Thyroid gland (tissue), 4 donors: ENCODE measurements around the gene SPDYE16. TPM values are rescaled to one million over a fixed set of nuclear protein-coding genes. Genes with fewer than 3 reads are reported as not detected.
"Not testable (repeated sequence)": the region's sequence is repeated elsewhere in the genome, so short reads cannot be mapped to it uniquely, and the experiment has no call there.

ENCODE experiments used
- DNase-seq, 2 donors: peaks; one replicate each; pipeline ENCODE4 v3.0.0-alpha.2; 2019
- H3K27ac ChIP-seq, 3 donors: fragments of 200-600 bp; sonication (generic); 1 replicate in 2 of 3; 2 replicates in 1 of 3; pipeline ENCODE4 v1.5.1; 2016 to 2019; ENCODE audit warnings: mild to moderate bottlenecking in 1 of 3, moderate library complexity in 1 of 3
- H3K27me3 ChIP-seq: fragments of 200-600 bp; sonication (generic); one replicate; pipeline ENCODE4 v1.5.1; 2019
- H3K36me3 ChIP-seq, 2 donors: fragments of 200-600 bp; sonication (generic); one replicate each; pipeline ENCODE4 v1.5.1; 2016 to 2019
- H3K4me1 ChIP-seq, 2 donors: fragments of 200-600 bp; sonication (generic); one replicate each; pipeline ENCODE4 v1.5.1; 2017 to 2019
- H3K4me3 ChIP-seq, 3 donors: fragments of 200-600 bp; sonication (generic); replicated peaks in 1 of 3; 1 replicate in 2 of 3; 2 replicates in 1 of 3; pipeline ENCODE4 v1.5.1; 2016; ENCODE audit warnings: mild to moderate bottlenecking in 1 of 3
- H3K9me3 ChIP-seq: fragments of 200-600 bp; sonication (generic); one replicate; pipeline ENCODE4 v1.5.1; 2017
- WGBS, 2 donors: methylation state at CpG; one replicate each; pipeline ENCODE4 v1.1.5; 2017; 5-methylcytosine and 5-hydroxymethylcytosine counted together
- intact Hi-C: fragments of 100-400 bp; cut with DNase I; formaldehyde crosslinking; loops from one replicate; pipeline ENCODE4 v1.15.1; 2023
- total RNA-seq, 4 donors: library from RNA; depleted of rRNA; stranded (reverse); fragments of >200 nt; gene quantifications; one replicate each; pipeline ENCODE4 v1.2.3, GENCODE V29; 2016

The SPDYE16 gene
- total RNA-seq, 4 donors from 2014 or later = 0.29 to 0.33 TPM; not detected in 2

DNA sequence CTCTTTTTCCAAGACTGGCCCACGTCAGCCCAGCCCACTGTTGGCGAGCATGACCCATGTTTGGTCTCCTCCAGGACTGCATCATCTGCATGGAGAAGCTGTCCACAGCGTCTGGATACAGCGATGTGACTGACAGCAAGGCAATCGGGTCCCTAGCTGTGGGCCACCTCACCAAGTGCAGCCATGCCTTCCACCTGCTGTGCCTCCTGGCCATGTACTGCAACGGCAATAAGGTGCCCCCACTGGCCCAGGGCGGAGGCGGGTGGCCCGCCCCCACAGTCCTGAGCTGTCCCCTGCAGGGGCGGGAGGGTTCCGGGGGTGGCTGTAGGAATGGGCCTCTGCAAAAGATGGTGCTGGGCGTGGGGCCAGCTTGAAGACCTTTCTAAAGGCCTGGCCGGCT lies 40.9 kb downstream of the SPDYE16 start:
- H3K27me3 ChIP-seq, H3K9me3 ChIP-seq, H3K4me3 ChIP-seq, H3K4me1 ChIP-seq, H3K36me3 ChIP-seq, intact Hi-C loops, H3K27ac ChIP-seq, DNase-seq: not testable (repeated sequence)
- WGBS, 2 donors = 54 to 75% methylated on average over 3 to 5 of the region's 13 CpGs

DNA sequence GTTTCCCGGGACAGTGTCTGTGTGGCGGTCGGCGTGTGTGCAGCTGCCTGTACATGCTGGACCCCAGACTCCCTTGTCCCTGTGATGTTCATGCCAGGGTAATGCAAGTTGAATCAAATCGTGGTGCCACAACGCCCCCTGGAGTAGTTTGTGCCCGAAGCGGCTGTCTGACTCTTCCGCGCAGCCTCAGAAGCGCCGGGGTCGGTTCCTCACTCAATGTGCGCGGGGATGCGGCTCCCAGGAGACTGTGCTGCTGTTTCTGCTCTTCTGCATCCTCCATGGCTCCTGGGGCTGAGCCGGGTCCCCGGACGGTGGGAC lies 43.2 kb downstream of the SPDYE16 start:
- DNase-seq, intact Hi-C loops, H3K27me3 ChIP-seq, H3K4me1 ChIP-seq, H3K4me3 ChIP-seq, H3K27ac ChIP-seq, H3K36me3 ChIP-seq, H3K9me3 ChIP-seq: not testable (repeated sequence)
- no CpG with 5 or more reads among the region's 19 CpGs for WGBS, 2 donors

DNA sequence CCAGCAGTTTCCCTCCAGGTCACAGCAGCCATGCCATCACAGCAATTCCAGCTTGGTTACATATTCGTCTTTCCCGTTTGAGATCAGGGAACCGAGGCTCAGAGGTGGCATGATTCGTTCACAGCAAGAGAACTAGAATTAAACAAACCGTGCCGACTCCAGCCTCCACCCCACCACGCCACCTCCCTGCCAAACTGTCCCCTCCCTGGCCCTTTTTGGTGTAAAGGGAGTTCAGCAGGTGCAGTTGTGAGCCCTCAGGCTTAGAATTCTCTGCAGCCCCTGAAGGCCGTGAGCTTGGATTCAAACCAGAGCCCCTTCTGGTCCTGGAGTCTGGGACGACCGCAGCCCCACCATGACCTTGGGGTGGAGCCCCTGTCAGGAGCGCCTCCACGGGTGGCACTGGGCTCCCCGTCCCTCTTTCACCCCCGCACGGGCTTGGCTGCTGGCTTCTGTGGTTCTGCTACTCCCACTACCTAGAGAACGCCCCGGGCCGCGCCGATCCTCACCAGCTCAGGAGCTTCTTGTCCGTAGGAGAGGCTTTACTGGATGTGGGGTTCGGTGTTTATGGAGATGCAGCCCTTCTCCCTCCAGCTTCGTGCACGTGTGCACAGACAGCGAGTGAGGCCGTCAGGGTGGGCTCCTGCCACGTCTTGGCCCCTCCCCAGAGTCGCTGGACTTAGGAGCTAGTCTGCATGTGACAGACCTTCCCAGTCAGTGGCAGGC lies 43.7 kb downstream of the SPDYE16 start:
- not testable (repeated sequence) for DNase-seq, H3K27me3 ChIP-seq
- 64 to 90% methylated on average over 7 to 13 of the region's 28 CpGs for WGBS, 2 donors

DNA sequence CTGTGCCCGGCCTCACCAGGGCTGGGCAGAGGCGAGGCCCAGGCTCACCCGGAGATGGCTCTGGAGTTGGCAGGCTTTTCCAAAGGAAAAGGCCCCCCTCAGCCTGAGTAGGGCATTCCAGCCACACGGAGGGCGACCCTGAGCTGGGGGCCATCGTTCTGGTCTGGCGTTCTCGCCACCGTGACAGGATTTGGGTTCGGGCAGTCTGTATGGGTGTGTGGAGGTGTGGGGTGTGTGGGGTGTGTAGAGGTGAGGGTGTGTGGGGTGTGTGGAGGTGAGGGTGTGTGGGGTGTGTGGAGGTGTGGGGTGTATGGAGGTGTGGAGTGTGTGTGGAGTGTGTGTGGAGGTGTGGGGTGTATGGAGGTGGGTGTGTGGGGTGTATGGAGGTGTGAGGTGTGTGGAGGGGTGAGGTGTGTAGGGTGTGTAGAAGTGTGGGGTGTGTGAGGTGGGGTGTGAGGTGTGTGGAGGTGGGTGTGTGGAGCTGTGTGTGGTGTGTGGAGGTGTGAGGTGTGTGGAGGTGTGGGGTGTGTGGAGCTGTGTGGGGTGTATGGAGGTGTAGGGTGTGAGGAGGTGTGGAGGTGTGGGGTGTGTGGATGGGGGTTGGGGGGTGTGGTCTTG lies 44.4 kb downstream of the SPDYE16 start:
- H3K27ac ChIP-seq, H3K27me3 ChIP-seq, DNase-seq, intact Hi-C loops, H3K4me3 ChIP-seq, H3K9me3 ChIP-seq, H3K4me1 ChIP-seq, H3K36me3 ChIP-seq: not testable (repeated sequence)
- 87 to 92% methylated on average over 5 to 7 of the region's 10 CpGs for WGBS, 2 donors

More for the DNA sequence above, 43.7 kb downstream of the SPDYE16 start:
- H3K9me3 ChIP-seq, H3K4me3 ChIP-seq, H3K4me1 ChIP-seq, H3K27ac ChIP-seq, intact Hi-C loops, H3K36me3 ChIP-seq: not testable (repeated sequence)

DNA sequence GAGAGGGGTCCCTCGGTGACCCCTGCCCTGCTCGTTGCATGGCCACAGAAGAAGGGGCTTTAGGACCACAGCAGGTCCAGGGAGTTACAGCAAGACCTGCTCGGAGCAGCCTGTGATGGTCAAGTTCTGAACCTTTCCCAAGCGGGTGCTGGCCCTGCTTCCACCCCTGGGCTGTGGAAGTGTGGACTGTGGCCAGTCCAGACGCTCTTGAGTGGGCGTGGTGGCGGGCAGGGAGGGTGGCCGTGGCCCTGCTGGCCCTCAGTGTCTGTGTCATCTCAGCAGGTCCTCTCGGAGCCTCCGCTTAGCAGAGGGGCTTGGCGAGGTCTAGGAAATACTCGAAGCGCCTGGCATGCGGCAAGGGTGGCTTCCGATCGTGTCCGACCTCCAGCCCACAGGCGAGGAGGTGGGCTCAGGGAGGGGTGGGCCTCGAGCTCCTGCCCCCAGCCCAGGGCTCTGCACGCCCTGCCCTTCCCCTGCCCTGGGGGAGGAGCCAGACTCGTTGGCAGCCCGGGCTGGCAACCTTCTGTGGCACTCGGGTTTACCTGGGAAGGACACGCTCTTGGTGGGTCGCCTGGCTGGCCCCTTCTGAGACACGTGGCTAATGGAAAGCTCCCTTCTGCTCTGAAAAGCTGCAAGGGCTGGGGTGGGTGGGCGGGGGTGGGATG lies 45.0 kb downstream of the SPDYE16 start:
- H3K9me3 ChIP-seq, H3K36me3 ChIP-seq, DNase-seq, H3K4me1 ChIP-seq, H3K27ac ChIP-seq, H3K4me3 ChIP-seq, intact Hi-C loops, H3K27me3 ChIP-seq: not testable (repeated sequence)
- WGBS, 2 donors = no CpG with 5 or more reads among the region's 27 CpGs

DNA sequence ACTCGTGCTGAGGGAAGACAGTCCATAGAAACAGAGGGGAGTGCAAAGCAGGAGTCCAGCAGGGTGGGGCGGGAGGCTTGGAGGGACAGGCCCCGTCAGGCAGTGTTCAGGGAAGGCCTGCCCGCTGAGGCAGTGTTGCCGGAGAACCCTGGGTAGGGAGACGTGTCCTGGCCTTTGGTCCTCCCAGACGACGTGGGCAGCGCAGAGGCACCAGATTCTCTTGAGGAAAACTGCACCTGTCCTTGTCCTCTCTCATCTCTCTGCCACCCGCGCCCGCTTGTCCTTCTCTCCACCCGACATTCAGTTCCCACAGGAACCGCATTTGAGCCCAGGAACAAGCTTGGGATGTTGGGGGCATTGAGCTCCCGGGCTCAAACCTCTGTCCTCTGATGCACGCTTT lies 47.4 kb downstream of the SPDYE16 start:
- H3K4me3 ChIP-seq, H3K36me3 ChIP-seq, H3K4me1 ChIP-seq, H3K27me3 ChIP-seq, H3K9me3 ChIP-seq, H3K27ac ChIP-seq, intact Hi-C loops, DNase-seq: not testable (repeated sequence)
- 90 to 100% methylated on average over 1 to 14 of the region's 16 CpGs for WGBS, 2 donors

DNA sequence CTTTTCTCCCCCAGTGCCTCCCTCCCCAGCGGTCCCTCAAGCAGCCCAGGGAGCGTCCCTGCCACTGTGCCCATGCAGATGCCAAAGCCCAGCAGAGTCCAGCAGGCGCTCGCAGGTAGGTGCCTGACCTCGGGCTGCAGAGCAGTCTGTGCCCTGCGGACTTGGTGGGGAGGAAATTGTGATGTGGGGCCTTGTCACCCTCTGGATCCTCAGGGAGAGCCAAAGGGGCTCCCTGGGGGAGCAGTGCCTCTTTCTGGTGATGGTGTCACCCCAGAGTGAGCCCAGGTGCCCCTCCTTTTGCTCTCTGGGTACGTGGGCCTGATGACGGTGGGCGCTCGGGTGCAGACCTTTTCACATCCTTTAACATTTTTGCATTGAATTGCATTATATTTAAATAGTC lies 51.0 kb downstream of the SPDYE16 start:
- H3K4me1 ChIP-seq, DNase-seq, intact Hi-C loops, H3K36me3 ChIP-seq, H3K27ac ChIP-seq, H3K4me3 ChIP-seq, H3K27me3 ChIP-seq, H3K9me3 ChIP-seq: not testable (repeated sequence)
- WGBS, 2 donors = 100% methylated on average over 5 of the region's 10 CpGs; no CpG with 5 or more reads in 1 of the 2 donors

DNA sequence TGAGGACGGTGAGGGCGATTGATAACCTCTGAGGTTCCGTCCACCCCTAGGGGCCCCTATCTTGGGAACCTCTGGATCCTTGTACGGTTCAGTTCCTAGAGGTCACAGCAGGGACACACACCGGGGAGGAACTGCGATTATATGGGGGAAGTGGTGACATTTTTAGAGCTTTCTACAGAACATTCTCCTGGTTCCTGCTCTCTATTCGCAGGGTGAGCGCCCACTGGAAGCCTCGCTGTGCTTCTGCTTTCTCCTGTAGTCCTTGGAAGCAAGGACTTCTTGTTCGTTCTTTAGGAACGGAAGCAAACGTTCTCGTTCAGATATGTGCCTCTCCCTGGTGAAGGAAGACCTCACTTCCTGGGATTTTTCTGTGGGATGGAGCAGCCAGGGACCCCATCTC lies 55.1 kb downstream of the SPDYE16 start:
- H3K9me3 ChIP-seq, H3K27me3 ChIP-seq, H3K36me3 ChIP-seq, intact Hi-C loops, DNase-seq, H3K27ac ChIP-seq, H3K4me1 ChIP-seq, H3K4me3 ChIP-seq: not testable (repeated sequence)
- 91% methylated on average over 9 of the region's 13 CpGs; no CpG with 5 or more reads in 1 of the 2 donors for WGBS, 2 donors

DNA sequence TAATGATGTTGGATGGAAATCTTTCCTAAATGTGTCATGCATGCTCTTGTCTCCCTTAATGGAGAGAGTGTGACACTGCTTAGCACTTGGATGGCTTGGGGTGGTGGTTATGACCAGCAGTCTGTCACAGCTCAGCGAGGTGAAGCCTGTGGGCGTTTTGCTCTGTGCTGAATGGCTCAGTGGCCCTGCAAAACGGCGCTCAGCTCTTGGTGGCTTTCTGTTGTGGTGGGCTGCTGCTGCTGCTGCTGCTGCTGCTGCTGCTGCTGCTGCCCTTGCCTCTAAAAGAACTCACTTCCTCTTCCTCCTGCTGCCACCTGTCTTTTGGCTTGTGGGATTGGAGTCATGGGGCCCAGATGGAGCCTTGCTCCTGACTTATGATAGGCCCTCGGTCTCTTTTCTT lies 56.5 kb downstream of the SPDYE16 start:
- H3K27me3 ChIP-seq, H3K4me3 ChIP-seq, DNase-seq, H3K36me3 ChIP-seq, intact Hi-C loops, H3K4me1 ChIP-seq, H3K27ac ChIP-seq, H3K9me3 ChIP-seq: not testable (repeated sequence)
- WGBS, 2 donors = 90% methylated on average over 2 of the region's 5 CpGs; no CpG with 5 or more reads in 1 of the 2 donors

DNA sequence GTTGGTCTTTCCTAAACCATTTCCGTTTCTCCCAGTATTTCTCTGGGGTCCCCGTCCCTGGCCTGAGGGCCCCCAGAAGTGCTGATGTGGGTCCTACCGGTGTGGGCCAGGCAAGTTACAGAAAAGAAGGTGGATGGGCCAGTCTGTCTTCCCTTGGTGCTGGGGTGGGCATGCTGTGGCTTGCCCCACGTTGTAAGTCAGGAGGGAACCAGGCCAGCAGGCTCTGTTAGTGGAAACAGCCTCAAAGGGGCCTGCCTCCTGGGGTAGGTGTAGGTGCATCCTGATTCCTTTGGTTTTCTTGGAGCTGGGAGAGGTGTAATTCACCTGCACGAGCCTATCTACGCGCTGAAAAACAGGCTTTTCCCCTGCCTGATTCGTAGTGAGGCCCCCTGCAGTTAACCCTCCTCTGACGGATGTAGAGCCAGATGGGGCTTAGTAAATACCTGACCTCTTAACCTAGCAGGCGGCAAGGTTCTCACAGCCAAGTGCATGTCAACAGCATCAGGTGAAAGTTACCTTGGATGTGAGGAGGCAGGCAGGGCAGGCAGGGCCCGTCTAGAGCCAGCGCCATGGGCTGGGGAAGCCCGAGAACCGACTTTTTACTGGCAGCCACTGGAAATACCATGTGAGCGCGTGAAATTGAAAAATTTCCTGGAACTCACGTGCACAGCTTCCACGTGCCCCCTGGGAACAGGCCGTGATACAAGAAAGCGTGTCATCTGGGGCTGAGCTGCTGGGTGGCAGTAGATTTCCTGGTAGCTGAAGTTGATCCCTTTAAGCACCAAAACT lies 57.1 kb downstream of the SPDYE16 start:
- H3K27me3 ChIP-seq, intact Hi-C loops, H3K4me1 ChIP-seq, DNase-seq, H3K27ac ChIP-seq, H3K36me3 ChIP-seq, H3K9me3 ChIP-seq, H3K4me3 ChIP-seq: not testable (repeated sequence)
- 72% methylated on average over 5 of the region's 20 CpGs; no CpG with 5 or more reads in 1 of the 2 donors for WGBS, 2 donors

DNA sequence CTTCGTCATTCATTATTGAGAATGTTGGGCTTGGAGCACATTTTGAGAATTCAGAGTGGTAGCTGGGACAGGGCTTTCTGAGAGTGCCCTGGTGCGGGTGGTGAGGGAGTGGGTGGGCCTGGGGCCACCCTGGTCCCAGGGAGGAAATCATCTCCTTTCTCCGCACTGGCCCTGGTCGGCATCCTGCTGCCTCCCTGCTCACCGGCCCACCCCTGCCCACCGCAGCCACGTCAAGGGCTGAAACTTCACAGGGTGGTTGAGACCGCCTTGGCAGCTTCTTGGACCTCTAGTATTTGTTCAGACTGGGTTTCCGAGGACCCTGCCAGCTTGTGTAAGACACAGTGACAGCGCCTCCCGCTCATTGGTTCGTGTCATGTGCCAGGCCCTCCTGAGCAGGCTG lies 58.6 kb downstream of the SPDYE16 start:
- H3K4me1 ChIP-seq, H3K27me3 ChIP-seq, H3K9me3 ChIP-seq, H3K4me3 ChIP-seq, H3K27ac ChIP-seq, DNase-seq, intact Hi-C loops, H3K36me3 ChIP-seq: not testable (repeated sequence)
- no CpG with 5 or more reads among the region's 12 CpGs for WGBS, 2 donors

DNA sequence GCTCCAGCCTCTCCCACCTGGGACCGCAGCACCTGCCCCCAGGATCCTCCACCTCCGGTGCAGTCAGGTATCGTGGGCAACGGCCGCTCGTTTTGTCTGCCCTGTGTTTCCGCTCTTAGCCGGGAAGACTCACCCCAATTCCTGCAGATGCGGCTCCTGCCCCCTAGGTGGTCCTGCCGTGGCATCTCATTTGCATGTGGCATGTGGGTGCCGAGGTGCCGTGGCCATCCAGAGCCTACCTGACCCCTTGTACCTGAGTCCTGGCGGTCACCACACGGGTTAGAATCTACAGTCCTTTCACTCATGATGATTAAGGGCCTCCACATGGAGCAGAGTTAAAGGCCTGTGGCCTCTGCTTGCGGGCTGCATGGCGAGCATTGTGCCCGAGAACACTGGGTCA lies 60.0 kb downstream of the SPDYE16 start:
- DNase-seq, intact Hi-C loops, H3K9me3 ChIP-seq, H3K27me3 ChIP-seq, H3K27ac ChIP-seq, H3K36me3 ChIP-seq, H3K4me1 ChIP-seq, H3K4me3 ChIP-seq: not testable (repeated sequence)
- 90 to 98% methylated on average over 6 to 10 of the region's 17 CpGs for WGBS, 2 donors
